GM18498 (cell line): ENCODE data around the gene DNAJC21.

Experiments
- ATAC-seq: cut with Tn5 transposase; IDR thresholded peaks from one replicate; pipeline ENCODE4 v1.9.1; 2021; ENCODE audit warnings: mild to moderate bottlenecking, moderate library complexity; ENCODE audit not compliant: unreplicated experiment

DNAJC21 gene

DNA sequence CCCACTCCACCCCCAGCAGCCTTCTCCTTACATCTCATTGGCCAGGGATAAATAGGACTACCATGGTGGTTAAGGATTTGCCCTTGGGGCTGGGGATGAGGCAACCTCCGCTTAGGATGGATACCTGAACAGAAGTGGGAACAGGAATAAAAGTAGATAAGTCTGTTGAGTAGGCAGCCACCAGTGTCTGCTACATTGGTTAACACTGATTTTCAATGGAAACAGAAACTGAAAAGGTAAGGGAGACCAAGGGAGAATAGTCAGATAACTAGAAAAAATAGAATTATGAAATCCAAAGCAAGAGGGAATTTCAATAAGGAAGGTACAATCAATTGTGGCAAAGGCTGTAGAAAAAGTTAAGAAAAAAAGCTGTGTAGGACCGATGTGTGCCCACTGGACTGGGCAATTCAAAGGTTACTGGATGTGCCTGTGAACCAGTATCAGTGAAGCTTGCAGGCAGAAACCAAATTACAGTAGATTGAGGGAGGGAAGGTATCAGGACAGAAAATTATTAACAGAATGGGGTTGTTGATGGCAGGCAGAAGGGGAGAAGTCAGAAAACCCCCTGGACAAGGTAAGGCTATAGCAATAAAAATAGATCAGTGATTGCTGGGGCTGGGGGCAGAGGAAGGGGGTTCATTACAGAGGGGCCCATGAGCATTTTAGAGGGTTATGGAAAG, 48.7 kb downstream of the DNAJC21 start:
- peak; percentile 87 for ATAC-seq

DNA sequence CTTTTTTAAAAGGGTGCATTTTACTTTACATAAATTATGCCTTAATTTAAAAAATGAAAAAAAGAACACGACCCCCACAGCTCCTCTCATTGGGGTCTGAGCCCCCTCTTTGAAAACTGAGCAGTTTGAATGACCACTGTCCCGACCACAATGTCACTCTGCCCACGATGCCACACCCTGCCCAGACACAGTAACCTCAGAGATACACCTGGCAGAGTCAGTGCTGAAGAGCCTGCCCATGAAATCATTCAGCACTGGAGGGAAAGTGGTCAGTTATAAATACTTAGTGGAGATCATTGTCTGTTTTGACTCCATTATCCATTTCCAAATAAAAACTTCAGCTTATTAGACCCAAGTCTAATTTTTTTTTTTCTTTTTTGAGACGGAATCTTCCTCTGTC, 49.3 kb downstream of the DNAJC21 start:
- ATAC-seq, result peak; percentile 68

DNA sequence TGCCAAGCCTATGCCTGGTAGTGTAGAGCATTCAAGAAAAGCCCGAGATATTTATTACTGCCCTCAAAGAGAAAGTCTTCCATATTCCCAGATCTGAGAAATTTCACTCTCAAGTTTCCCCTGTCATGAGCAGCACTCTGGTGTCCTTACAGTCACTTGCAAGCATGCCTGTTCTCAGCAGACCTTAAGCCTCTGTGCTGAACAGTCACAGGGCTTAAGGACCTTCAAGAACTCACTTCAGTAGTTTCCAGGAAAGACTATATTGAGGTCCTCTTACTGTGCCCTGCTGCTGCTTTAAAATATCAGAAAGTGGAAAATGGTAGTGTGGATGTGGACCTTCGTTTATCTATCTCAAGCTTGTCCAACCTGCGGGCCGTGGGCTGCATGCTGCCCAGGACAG, 53.5 kb downstream of the DNAJC21 start:
- no peak for ATAC-seq

DNA sequence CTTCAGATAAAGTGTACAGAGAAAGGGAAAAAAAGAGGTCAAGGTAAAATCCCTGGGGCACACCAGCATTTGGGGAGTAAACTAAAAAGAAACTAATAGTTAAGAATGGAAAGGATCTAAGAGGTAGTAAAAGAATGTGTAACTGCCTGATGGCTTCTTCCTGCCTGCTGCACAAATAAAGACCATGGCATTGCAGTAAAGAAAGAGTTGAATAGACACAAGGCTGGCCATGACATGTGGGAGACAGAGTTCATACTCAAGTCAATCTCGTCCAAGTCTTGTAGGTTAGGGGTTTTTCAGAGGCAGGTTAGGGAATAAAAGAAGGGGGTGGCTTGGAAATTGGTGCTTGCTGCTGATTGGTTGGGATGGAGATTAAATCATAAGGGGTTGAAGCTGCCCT, 57.6 kb downstream of the DNAJC21 start:
- ATAC-seq, result no peak

DNA sequence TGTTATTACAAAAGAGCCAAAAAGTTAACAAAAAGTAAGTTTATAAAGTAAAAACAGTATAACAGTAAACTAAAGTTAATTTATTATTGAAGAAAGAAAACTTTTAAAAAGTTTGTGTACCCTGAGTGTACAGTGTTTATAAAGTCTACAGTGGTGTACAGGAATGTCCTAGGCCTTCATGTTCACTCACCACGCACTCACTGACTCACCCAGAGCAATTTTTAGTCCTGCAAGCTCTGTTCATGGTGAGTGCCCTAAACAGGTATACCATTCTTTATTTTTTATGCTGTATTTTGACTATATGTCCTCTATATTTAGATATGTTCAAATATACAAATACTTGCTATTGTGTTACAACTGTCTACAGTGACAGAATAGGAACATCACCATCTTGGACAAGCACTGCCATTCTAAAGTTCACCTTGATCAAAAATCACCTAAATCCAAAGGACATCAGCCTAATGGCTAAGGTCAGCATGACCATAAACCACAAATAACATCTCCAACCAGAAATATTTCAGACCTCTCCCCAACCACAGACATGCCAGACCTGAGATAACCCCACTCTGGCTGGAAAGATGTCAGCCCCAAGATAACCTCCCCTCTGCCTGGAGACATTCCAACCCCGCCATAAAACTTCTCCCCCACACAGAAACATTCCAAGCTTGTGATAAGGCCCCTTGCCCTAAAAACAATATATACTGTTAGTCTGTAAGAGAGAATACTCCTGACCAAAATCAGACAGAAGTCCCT, 62.3 kb downstream of the DNAJC21 start:
- ATAC-seq, result no peak

DNA sequence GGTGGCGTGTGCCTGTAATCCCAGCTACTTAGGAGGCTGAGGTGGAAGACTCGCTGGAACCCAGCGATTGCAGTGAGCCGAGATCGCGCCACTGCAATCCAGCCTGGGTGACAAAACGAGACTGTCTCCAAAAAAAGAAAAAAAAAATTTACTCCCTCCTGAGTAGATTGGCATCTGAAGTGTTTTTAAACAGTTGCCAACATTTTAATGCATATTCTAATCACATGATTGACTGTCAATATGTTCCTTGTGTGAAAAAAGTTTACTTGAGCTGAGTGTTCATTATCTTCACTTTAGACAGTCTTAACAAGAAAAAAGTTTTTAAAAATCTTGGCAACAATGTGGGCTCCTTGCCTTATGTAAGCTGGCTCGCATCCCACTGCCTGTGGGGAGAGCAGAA, 64.6 kb downstream of the DNAJC21 start:
- no peak for ATAC-seq

DNA sequence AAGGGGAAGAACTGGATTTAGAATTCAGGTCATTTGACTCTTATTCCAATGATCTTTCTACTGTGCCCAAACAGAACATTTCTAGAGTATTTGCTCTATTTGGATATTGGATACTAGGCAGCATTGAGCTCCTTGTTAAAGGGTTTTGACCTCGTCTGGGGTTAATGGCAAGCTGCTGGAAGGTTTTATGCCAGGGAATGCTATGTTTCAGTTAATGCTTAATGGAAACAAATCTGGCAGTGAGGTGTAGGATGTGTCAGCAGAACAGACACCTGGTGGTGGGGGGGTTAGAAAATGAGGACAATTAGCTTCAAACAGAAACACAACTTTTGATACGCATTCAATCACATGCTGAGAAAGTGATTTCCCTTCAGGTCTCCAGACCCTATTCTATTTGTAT, 66.9 kb downstream of the DNAJC21 start:
- no peak for ATAC-seq

DNA sequence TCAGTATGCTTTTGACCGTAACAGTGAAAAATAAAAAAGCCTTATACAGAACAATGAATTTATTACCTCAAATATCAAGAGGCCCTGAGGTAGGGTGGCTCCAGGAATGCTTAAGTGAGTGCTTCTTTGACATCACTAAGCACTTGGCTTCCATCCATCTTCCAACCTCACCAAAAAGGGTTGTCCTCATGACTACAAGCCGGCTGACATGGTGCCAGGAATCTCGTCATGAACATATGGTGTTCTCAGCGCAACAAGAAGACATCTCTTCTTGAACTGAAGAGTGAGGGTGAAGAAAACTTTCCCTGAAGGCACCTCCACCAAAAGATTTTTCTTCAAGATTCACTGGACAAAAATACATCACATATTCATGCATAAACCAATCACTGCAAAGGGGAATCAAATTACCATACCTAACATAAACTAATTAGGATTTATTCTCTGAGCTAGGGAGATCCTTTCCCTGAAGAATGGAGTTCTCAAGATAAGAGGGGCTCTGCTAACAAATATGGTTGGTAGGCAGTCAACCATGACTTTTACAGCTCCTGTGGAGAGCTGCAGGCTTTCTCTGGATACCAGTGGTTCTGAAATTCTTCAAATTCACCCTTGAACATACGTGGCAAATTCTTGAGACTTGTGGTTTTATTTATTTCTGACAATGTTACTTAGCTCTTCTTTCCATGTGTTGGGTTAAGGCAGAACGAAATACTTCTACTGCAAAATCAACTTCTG, 68.9 kb downstream of the DNAJC21 start:
- ATAC-seq, result no peak

DNA sequence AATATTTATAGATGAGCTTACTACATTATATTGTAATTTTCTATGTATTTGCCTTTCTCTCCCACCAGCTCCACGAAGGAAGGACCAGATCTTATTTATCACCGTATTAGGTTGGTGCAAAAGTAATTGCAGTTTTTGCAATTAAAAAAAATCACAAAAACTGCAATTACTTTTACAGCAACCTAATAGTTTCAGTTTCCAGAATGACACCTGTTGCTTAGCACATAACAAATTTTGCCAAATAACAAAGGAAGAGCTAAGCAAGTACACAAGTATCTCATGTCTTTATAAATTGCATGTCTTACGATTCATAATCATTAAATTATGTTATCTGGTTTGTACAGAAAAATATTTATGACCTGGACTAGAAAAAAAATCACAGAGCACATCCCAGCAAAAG, 72.5 kb downstream of the DNAJC21 start:
- ATAC-seq, result no peak

DNA sequence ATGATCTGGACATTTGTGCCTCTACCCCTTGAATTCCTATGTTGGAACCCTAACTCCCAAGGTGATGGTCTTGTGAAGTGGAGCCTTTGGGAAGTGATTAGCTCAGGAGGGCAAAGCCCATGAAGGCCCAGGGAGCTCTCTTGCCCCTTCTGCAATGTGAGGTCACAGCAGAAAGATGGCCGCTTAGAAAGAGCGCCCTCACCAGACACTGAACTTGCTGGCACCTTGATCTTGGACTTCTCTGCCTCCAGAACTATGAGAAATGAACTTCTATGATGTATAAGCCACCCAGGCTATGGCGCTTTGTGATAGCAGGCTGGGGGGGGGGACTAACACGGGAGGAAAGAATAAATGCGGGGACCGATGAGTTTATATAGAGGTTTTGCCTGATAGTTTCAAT, 73.1 kb downstream of the DNAJC21 start:
- no peak for ATAC-seq

DNA sequence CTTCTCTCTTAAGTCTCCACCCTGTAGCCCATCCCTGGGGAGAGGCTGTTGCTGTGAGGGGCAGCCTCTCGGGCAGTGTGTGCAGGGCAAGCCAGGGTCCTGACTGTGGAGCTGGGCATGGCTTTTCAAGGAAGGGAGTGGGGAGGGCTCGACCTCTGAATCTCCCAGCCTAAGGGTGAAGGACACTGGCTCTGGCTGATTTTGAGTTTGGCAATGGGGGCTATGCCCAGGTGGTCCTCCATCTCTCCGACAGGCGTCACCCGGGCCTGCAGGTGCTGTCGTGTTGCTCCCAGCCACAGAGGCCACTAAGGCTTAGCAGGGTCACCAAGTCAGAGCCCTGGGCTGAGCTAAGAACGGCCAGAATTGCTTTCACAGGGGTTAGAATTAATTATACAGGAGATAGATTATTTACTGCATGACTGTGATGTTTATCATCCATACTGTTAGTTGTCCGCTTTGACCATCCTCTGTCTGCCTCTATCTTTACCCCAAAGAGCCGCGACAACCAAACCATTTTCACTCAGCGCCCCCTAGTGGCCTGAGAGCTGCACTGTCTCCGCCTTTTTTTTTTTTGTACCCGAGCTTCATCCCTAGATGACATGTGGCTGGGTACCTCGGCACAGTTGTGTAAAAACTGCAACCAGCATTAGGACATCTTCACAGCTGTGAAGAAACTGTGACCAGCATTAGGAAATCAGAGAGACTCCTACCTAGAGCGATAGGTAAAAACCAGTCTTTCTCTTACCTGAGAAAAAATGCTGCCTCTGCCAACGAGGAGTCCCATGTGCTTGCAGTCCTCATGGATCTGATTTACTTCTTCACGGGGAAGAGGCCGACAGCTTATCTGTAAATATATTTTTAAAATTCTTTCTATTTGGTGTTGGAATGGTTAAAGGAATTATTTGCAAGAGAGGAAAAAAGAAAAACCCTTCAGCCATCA, 73.9 kb downstream of the DNAJC21 start:
- peak; percentile 80 for ATAC-seq

DNA sequence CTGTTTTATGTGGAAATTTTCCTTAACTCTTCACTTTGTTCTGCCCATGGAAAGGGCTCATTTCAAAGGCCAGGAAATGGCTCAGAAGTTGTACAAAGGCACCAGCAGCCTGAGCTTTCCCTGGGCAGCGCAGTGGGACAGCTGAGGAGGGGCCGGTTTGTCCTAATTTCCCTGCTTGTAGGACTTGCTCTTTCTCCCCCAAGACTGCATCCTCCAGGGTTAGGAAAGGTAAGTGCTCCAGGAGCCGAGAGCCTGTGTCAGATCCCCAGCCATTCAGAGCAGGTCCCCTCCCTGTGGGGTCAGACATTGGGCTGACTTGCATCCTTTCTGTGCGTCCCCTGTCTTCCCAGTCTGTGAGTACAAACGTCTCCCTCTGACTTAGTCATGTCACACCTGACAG, 74.8 kb downstream of the DNAJC21 start:
- no peak for ATAC-seq

DNA sequence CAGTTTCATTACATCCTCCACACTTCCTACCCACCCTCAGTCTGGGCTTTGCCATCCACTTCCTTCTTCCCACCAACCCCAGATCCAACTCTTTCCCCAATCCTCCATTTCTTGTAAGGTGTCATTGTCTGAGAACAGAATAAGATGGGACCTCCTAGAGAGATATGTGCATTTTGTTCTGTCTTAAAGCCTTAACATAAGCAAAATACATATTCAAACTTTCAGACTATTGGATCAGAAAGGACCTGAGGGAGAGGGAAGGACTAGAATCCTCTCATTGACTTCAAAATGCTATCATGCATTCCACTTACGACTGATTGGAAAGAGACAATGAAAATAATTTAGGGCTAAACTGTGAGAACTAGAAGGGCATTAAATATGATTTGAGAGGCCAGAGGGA, 75.4 kb downstream of the DNAJC21 start:
- ATAC-seq, result no peak
